HEK293 (cell line): ENCODE measurements around the gene VPS54.

Source experiments
- CTCF ChIA-PET: fragments of 350-600 bp; formaldehyde crosslinking; extraction: SDS; loops from one replicate; lab custom pipeline; 2021; ENCODE audit warnings: antibody characterized with exemption; lab: Yijun Ruan, JAX
- POLR2A ChIA-PET: fragments of 300-600 bp; formaldehyde crosslinking; extraction: SDS; loops from one replicate; lab custom pipeline; 2020; ENCODE audit warnings: antibody characterized with exemption, inconsistent platforms; lab: Yijun Ruan, JAX
- H3K27ac ChIP-seq: fragments of 200-500 bp; sonication (Bioruptor generic); 2 replicates; pipeline ENCODE4 v1.5.1; 2014; ENCODE audit warnings: low read depth, low read length, control low read depth, inconsistent platforms; ENCODE audit errors: extremely low read depth
- H3K36me3 ChIP-seq, 2 experiments: fragments of 200-500 bp in 1 of 2; sonication (Bioruptor generic) in 1 of 2; 1 replicate in 1 of 2; 2 replicates in 1 of 2; pipeline ENCODE4 v1.5.1; 2014 to 2017; ENCODE audit warnings: inconsistent platforms in 2 of 2, low read length in 2 of 2; ENCODE audit not compliant: control insufficient read depth in 2 of 2, insufficient read depth in 1 of 2
- H3K4me1 ChIP-seq: fragments of 200-500 bp; sonication (Bioruptor generic); 2 replicates; pipeline ENCODE4 v1.5.1; 2014; ENCODE audit warnings: mild to moderate bottlenecking, low read length, inconsistent platforms; ENCODE audit not compliant: control insufficient read depth, insufficient read depth
- H3K4me3 ChIP-seq: 2 replicates; pipeline ENCODE4 v1.5.1; 2011; ENCODE audit warnings: low read depth, mild to moderate bottlenecking, control low read depth, low read length, moderate library complexity
- H3K9me3 ChIP-seq: fragments of 200-500 bp; sonication (Bioruptor generic); 2 replicates; pipeline ENCODE4 v1.5.1; 2014; ENCODE audit warnings: low read depth, low read length, inconsistent platforms; ENCODE audit not compliant: control insufficient read depth, insufficient read depth
- CTCF ChIP-seq: fragments of 450-650 bp; formaldehyde crosslinking; IDR thresholded peaks from 2 replicates; pipeline ENCODE4 v1.5.1; 2016; ENCODE audit warnings: missing biosample characterization, missing genetic modification characterization
- FEZF1 ChIP-seq: fragments of 450-650 bp; formaldehyde crosslinking; IDR thresholded peaks from 2 replicates; pipeline ENCODE4 v1.5.1; 2016; ENCODE audit warnings: missing biosample characterization, missing genetic modification characterization
- HIC1 ChIP-seq: fragments of 450-650 bp; formaldehyde crosslinking; IDR thresholded peaks from 2 replicates; pipeline ENCODE4 v1.5.1; 2016; ENCODE audit warnings: missing biosample characterization, missing genetic modification characterization
- MZF1 ChIP-seq: fragments of 450-650 bp; formaldehyde crosslinking; IDR thresholded peaks from 2 replicates; pipeline ENCODE4 v1.5.1; 2017; ENCODE audit warnings: missing biosample characterization, missing genetic modification characterization, borderline replicate concordance
- RBAK ChIP-seq: fragments of 450-650 bp; formaldehyde crosslinking; IDR thresholded peaks from 2 replicates; pipeline ENCODE4 v1.5.1; 2016; ENCODE audit warnings: missing biosample characterization, missing genetic modification characterization
- SCRT2 ChIP-seq: fragments of 450-650 bp; formaldehyde crosslinking; IDR thresholded peaks from 2 replicates; pipeline ENCODE4 v1.5.1; 2016; ENCODE audit warnings: missing biosample characterization, missing genetic modification characterization
- TCF7L2 ChIP-seq: IDR thresholded peaks from 2 replicates; pipeline ENCODE4 v1.6.1; 2011; ENCODE audit warnings: low read depth, mild to moderate bottlenecking, inconsistent platforms, low read length, moderate library complexity, borderline replicate concordance
- ZBTB1 ChIP-seq: fragments of 450-650 bp; formaldehyde crosslinking; IDR thresholded peaks from 2 replicates; pipeline ENCODE4 v1.5.1; 2016; ENCODE audit warnings: missing biosample characterization, missing genetic modification characterization
- ZFP3 ChIP-seq: fragments of 450-650 bp; formaldehyde crosslinking; IDR thresholded peaks from 2 replicates; pipeline ENCODE4 v1.5.1; 2016; ENCODE audit warnings: low read depth, missing biosample characterization, missing genetic modification characterization
- ZNF10 ChIP-seq: fragments of 450-650 bp; formaldehyde crosslinking; IDR thresholded peaks from 2 replicates; pipeline ENCODE4 v1.5.1; 2017; ENCODE audit warnings: missing biosample characterization, missing genetic modification characterization
- ZNF114 ChIP-seq: fragments of 450-650 bp; formaldehyde crosslinking; IDR thresholded peaks from 2 replicates; pipeline ENCODE4 v1.5.0; 2017; ENCODE audit warnings: missing biosample characterization, missing genetic modification characterization
- ZNF16 ChIP-seq: fragments of 450-650 bp; formaldehyde crosslinking; IDR thresholded peaks from 2 replicates; pipeline ENCODE4 v1.5.1; 2016; ENCODE audit warnings: low read depth, missing biosample characterization, missing genetic modification characterization
- ZNF184 ChIP-seq: fragments of 450-650 bp; IDR thresholded peaks from 2 replicates; pipeline ENCODE4 v1.5.1; 2018; ENCODE audit warnings: missing biosample characterization, mild to moderate bottlenecking, missing genetic modification characterization
- ZNF221 ChIP-seq: fragments of 450-650 bp; formaldehyde crosslinking; IDR thresholded peaks from 2 replicates; pipeline ENCODE4 v1.5.1; 2017; ENCODE audit warnings: missing biosample characterization, missing genetic modification characterization, borderline replicate concordance
- ZNF292 ChIP-seq: fragments of 450-650 bp; formaldehyde crosslinking; IDR thresholded peaks from 2 replicates; pipeline ENCODE4 v1.5.1; 2016; ENCODE audit warnings: low read depth, missing biosample characterization, missing genetic modification characterization, borderline replicate concordance
- ZNF350 ChIP-seq: fragments of 450-650 bp; formaldehyde crosslinking; IDR thresholded peaks from 2 replicates; pipeline ENCODE4 v1.5.0; 2017; ENCODE audit warnings: missing biosample characterization, mild to moderate bottlenecking, missing genetic modification characterization
- ZNF366 ChIP-seq: fragments of 450-650 bp; formaldehyde crosslinking; conservative IDR thresholded peaks from 2 replicates; pipeline ENCODE4 v1.5.1; 2016; ENCODE audit warnings: missing biosample characterization, missing genetic modification characterization
- ZNF501 ChIP-seq: fragments of 450-650 bp; formaldehyde crosslinking; IDR thresholded peaks from 2 replicates; pipeline ENCODE4 v1.5.1; 2016; ENCODE audit warnings: missing biosample characterization, missing genetic modification characterization
- ZNF510 ChIP-seq: fragments of 450-650 bp; formaldehyde crosslinking; IDR thresholded peaks from 2 replicates; pipeline ENCODE4 v1.5.1; 2018; ENCODE audit warnings: mild to moderate bottlenecking, missing genetic modification characterization, missing biosample characterization; ENCODE audit not compliant: insufficient replicate concordance
- ZNF529 ChIP-seq: fragments of 450-650 bp; formaldehyde crosslinking; IDR thresholded peaks from 2 replicates; pipeline ENCODE4 v1.5.1; 2017; ENCODE audit warnings: missing genetic modification characterization, missing biosample characterization; ENCODE audit not compliant: insufficient replicate concordance
- ZNF555 ChIP-seq: fragments of 450-650 bp; formaldehyde crosslinking; conservative IDR thresholded peaks from 2 replicates; pipeline ENCODE4 v1.5.1; 2017; ENCODE audit warnings: missing biosample characterization, mild to moderate bottlenecking, missing genetic modification characterization, inconsistent platforms
- ZNF623 ChIP-seq: fragments of 450-650 bp; formaldehyde crosslinking; IDR thresholded peaks from 2 replicates; pipeline ENCODE4 v1.5.1; 2016; ENCODE audit warnings: missing biosample characterization, missing genetic modification characterization
- ZNF837 ChIP-seq: fragments of 450-650 bp; formaldehyde crosslinking; IDR thresholded peaks from 2 replicates; pipeline ENCODE4 v1.5.1; 2016; ENCODE audit warnings: missing biosample characterization, missing genetic modification characterization
- TF ChIP-seq, protein P1 (sequence below): fragments of 450-650 bp; formaldehyde crosslinking; IDR thresholded peaks from 2 replicates; pipeline ENCODE4 v1.5.1; 2016; ENCODE audit warnings: missing biosample characterization, missing genetic modification characterization

Gene VPS54

DNA sequence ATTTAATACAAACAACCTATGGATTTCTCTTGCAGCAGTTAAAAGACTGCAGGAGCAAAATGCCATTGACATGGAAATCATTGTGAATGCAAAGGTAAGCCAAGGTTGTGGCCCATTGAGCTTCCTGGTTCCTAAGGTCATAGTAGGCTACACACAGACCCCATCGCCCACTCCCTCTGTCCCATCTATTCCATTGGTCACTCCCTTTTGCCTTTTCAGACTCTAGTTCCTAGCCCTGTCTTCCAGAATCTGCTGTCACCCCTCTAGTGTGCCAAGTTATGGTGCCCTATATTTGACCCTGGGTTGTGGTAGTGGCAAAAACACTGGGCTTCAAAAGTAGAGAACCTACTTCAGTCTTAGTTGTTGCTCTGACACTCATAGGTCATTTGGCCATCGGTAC lies 132.8 kb downstream of the VPS54 start:
- CTCF ChIA-PET = interaction anchor here (1.1 to 2.1 kb wide), 2 partner anchors 9 to 187 kb away, joined by 3 to 9 read pairs; no protein-coding TSS in a partner anchor
- Histone ChIP-seq H3K4me1 (no peaks in the 10 kb centered on the region), H3K36me3 (peaks cover 34 to 70% of the 10 kb centered on the region in 2 experiments), H3K9me3 (no peaks in the 10 kb centered on the region), H3K4me3 (no peak overlapping the region), H3K27ac (no peak overlapping the region)
- TF ChIP-seq SCRT2 (tag by site-specific recombination) (no peak), HIC1 (tag by site-specific recombination) (no peak)
- POLR2A ChIA-PET = no interaction called here

DNA sequence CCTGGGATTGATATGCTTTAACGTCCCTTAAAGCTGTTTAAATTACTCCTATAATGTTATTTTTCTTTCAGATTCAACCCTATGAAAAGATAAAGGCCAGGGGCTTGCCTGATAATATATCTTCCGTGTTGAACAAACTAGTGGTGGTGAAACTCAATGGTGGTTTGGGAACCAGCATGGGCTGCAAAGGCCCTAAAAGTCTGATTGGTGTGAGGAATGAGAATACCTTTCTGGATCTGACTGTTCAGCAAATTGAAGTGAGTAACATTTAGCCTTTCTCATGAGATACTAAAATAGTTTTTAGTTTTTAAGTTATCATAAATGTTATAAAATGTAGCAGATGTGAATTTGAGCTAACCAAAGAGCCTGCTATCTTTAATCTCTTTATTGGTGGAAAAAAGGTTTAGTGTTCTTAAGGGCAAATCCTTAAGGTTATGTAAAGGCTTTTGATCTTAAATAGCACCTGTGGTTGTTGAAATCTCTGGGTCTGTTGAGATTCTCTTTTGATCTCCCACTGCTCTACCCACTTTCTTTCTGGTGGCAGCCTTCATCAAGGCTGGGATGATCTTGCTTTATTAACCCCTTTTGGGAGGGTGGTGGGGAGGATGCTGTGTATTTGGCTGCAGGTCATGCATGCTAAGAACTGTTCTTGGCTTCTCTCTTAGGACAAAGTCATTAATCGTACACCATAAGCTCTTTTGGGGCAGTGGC lies 136.7 kb downstream of the VPS54 start:
- ChIA-PET POLR2A (no interaction called here), CTCF (interaction anchor here (1.2 kb wide), 1 partner anchor 191 kb away, joined by 4 read pairs; no protein-coding TSS in a partner anchor)
- Histone ChIP-seq H3K9me3 (no peaks in the 10 kb centered on the region), H3K4me3 (no peak overlapping the region), H3K36me3 (peaks cover 18 to 35% of the 10 kb centered on the region in 2 experiments), H3K4me1 (no peaks in the 10 kb centered on the region), H3K27ac (no peak overlapping the region)
- TF ChIP-seq ZNF114 (no peak), ZNF623 (tag by site-specific recombination) (no peak), MZF1 (no peak), ZNF366 (tag by site-specific recombination) (no peak), ZNF350 (tag by site-specific recombination) (no peak)

DNA sequence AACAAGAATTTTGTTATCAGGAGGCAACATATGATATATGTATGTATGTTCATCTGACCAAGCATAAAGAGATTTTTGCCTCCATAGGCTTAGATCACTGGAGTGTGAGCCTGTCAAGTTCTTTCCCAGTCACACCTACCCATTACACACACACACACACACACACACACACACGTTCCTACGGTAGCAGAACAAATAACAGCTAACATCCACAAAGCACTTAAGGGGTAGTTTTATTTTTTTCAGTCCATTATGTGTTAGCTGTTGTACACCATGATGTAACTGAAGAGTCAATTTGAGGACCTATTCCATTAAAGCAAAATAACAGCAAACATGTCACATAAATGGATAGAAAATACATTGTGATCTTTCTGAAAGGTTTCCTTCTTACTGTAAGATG lies 138.0 kb downstream of the VPS54 start:
- Histone ChIP-seq H3K9me3 (no peaks in the 10 kb centered on the region), H3K4me1 (no peaks in the 10 kb centered on the region), H3K36me3 (peaks cover 13 to 26% of the 10 kb centered on the region in 2 experiments), H3K4me3 (no peak overlapping the region), H3K27ac (no peak overlapping the region)
- TF ChIP-seq ZNF221 (tag by site-specific recombination) (no peak), ZNF184 (no peak), ZNF501 (no peak), ZNF837 (no peak), CTCF (tag by site-specific recombination) (no peak), ZNF292 (tag by site-specific recombination) (no peak), ZNF10 (tag by site-specific recombination) (no peak), ZNF16 (no peak), RBAK (tag by site-specific recombination) (no peak), ZFP3 (no peak), FEZF1 (no peak), ZNF529 (tag by site-specific recombination) (no peak), ZBTB1 (no peak), TCF7L2 (no peak), ZNF555 (no peak), MZF1 (no peak), ZNF623 (tag by site-specific recombination) (no peak), ZNF510 (no peak)
- TF ChIP-seq, protein P1, sequence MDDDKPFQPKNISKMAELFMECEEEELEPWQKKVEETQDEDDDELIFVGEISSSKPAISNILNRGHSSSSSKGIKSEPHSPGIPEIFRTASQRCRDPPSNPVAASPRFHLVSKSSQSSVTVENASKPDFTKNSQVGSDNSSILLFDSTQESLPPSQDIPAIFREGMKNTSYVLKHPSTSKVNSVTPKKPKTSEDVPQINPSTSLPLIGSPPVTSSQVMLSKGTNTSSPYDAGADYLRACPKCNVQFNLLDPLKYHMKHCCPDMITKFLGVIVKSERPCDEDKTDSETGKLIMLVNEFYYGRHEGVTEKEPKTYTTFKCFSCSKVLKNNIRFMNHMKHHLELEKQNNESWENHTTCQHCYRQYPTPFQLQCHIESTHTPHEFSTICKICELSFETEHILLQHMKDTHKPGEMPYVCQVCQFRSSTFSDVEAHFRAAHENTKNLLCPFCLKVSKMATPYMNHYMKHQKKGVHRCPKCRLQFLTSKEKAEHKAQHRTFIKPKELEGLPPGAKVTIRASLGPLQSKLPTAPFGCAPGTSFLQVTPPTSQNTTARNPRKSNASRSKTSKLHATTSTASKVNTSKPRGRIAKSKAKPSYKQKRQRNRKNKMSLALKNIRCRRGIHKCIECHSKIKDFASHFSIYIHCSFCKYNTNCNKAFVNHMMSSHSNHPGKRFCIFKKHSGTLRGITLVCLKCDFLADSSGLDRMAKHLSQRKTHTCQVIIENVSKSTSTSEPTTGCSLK = no peak
- ChIA-PET CTCF (interaction anchor here (0.6 to 0.9 kb wide), 2 partner anchors 22 to 140 kb away, joined by 3 to 4 read pairs; no protein-coding TSS in a partner anchor), POLR2A (no interaction called here)
